ENCODE results near the gene C8B.

Gene C8B

DNA sequence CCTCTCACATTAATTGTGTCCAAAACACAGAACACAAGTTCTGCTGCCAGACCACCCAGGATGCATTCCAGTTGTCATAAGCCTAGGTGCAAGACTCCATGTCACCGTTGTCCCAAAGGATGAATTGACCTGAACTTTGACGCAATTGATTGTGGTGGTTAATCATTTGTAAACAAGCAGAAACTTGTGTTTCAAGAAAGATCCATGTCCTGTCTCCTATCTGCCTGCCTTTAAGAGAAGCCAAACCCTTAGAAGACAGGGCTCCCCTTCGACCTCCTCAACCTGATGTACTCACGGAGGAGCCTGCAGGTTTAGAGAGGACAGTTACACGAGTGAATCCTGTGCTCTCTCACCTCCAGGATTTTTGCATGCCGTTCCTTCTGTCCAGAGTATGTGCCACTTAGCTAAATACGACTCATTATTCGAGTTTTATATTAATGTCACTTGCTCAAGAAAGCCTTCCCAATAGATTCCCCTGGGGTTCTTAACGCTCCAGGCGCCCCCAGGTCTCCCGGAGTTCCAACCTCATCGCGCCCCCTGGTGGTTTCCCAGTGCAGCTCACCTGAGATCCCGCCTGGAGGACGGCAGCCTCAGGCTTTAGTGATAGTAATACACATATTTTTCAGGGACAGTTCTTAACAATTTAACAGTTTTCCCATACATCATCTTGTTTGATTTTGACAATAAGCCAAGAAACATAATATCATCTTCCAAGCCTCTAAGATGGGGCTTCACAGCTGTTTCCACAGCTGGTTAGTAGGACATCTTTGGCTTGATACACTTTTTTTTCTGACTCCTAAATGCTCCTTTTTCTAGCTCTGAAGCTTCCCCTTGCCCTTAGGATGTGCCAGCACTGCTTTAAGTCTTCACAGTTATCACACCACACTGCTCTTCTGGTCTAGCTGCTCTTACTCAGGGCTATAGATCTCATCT lies 2.4 kb upstream of the C8B start:
- Histone ChIP-seq H3K4me3 (ENCODE audit: low read depth, low read length) (no peak overlapping the region), H3K36me3 (ENCODE audit: control insufficient read depth, insufficient read depth, low read length) (no peaks in the 10 kb centered on the region), H3K27me3 (ENCODE audit: control insufficient read depth, insufficient read depth, low read length) (no peaks in the 10 kb centered on the region), H3K4me1 (no peaks in the 10 kb centered on the region), H3K27ac (no peak overlapping the region), H3K79me2 (no peaks in the 10 kb centered on the region), H3K9ac (no peak overlapping the region), H3K9me3 (ENCODE audit: control insufficient read depth, low read length) (no peaks in the 10 kb centered on the region), H2AFZ (no peak overlapping the region), H3K4me2 (ENCODE audit: low read length) (no peak overlapping the region)
- TF ChIP-seq, protein P1, sequence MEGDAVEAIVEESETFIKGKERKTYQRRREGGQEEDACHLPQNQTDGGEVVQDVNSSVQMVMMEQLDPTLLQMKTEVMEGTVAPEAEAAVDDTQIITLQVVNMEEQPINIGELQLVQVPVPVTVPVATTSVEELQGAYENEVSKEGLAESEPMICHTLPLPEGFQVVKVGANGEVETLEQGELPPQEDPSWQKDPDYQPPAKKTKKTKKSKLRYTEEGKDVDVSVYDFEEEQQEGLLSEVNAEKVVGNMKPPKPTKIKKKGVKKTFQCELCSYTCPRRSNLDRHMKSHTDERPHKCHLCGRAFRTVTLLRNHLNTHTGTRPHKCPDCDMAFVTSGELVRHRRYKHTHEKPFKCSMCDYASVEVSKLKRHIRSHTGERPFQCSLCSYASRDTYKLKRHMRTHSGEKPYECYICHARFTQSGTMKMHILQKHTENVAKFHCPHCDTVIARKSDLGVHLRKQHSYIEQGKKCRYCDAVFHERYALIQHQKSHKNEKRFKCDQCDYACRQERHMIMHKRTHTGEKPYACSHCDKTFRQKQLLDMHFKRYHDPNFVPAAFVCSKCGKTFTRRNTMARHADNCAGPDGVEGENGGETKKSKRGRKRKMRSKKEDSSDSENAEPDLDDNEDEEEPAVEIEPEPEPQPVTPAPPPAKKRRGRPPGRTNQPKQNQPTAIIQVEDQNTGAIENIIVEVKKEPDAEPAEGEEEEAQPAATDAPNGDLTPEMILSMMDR (IDR thresholded peaks at IDR 0.05) = no peak

DNA sequence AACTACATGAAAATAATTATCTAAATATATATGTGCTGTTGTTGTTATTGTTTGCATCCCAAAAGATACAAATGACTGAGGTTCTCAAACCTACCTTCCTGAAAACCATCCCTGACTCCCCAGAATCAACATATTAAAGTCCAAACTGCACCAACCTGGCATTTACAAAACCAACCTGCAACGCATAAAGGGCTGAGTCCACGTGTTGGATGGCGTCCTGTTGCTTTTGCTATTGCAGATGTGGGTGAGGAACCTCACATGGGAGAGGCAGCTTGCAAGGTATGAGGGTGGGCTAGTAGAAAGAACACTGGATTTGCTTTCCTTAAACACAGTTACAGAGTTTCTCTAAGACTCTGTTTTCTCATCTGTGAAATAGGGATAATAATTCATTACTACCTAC lies 1.5 kb upstream of the C8B start:
- no peaks in the 10 kb centered on the region for H3K79me2 ChIP-seq
- no peak overlapping the region for H3K4me3 ChIP-seq (ENCODE audit: low read depth, low read length)
- H3K9ac ChIP-seq = no peak overlapping the region
- H3K36me3 ChIP-seq (ENCODE audit: control insufficient read depth, insufficient read depth, low read length) = no peaks in the 10 kb centered on the region
- no peak overlapping the region for H3K27ac ChIP-seq
- no peak overlapping the region for H2AFZ ChIP-seq
- H3K9me3 ChIP-seq (ENCODE audit: control insufficient read depth, low read length) = no peaks in the 10 kb centered on the region
- no peaks in the 10 kb centered on the region for H3K27me3 ChIP-seq (ENCODE audit: control insufficient read depth, insufficient read depth, low read length)
- H3K4me1 ChIP-seq = no peaks in the 10 kb centered on the region
- TF ChIP-seq, protein P1 (IDR thresholded peaks at IDR 0.05) = no peak
- H3K4me2 ChIP-seq (ENCODE audit: low read length) = no peak overlapping the region

DNA sequence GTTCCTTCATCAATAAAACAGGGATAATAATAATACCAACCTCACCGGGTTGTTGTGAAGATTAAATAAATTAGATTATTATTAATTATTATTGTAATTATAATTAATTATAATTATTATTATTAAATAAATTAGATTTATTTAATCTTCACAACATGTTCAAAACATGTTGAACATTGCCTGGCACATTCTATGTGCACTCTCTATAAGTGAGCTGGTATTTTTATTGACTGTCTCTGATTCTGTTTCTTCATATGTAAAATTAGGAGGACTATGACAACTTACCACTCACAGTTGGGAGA lies 834 bp upstream of the C8B start:
- TF ChIP-seq, protein P1 (IDR thresholded peaks at IDR 0.05) = no peak
- Histone ChIP-seq H3K9ac (no peak overlapping the region), H3K27me3 (ENCODE audit: control insufficient read depth, insufficient read depth, low read length) (no peaks in the 10 kb centered on the region), H3K4me3 (ENCODE audit: low read depth, low read length) (no peak overlapping the region), H3K9me3 (ENCODE audit: control insufficient read depth, low read length) (no peaks in the 10 kb centered on the region), H3K79me2 (no peaks in the 10 kb centered on the region), H3K4me1 (no peaks in the 10 kb centered on the region), H2AFZ (no peak overlapping the region), H3K4me2 (ENCODE audit: low read length) (no peak overlapping the region), H3K27ac (no peak overlapping the region), H3K36me3 (ENCODE audit: control insufficient read depth, insufficient read depth, low read length) (no peaks in the 10 kb centered on the region)

DNA sequence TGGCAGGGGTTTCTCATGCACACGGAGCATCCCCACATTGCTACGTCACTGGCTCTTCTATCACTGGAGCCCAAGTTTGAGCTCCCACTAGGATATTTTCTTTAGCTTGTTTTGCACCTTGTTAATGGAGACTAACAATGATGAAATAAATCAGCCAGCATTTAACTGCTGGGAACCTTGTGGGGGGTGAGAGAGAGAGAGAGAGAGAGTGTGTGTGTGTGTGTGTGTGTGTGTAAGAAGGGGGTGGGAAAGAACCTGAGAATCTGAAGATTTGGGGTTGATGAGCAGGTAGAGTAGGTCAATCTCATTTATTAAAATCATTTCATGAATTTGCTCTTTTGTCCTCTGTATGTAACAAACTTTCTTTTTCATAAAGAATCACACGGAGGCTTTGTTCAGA lies 624 bp downstream of the C8B start:
- Histone ChIP-seq H2AFZ (no peak overlapping the region), H3K27me3 (ENCODE audit: control insufficient read depth, insufficient read depth, low read length) (no peaks in the 10 kb centered on the region), H3K4me2 (ENCODE audit: low read length) (no peak overlapping the region), H3K4me3 (ENCODE audit: low read depth, low read length) (no peak overlapping the region), H3K36me3 (ENCODE audit: control insufficient read depth, insufficient read depth, low read length) (no peaks in the 10 kb centered on the region), H3K9me3 (ENCODE audit: control insufficient read depth, low read length) (no peaks in the 10 kb centered on the region), H3K4me1 (no peaks in the 10 kb centered on the region), H3K79me2 (no peaks in the 10 kb centered on the region), H3K9ac (no peak overlapping the region), H3K27ac (no peak overlapping the region)
- TF ChIP-seq, protein P1 (IDR thresholded peaks at IDR 0.05) = no peak
